Right lung (tissue), 5 donors: Measurements from ENCODE around the gene CDK3. TPM values are rescaled to one million over a fixed set of nuclear protein-coding genes. Genes with fewer than 3 reads are reported as not detected.

ENCODE experiments used
- DNase-seq, 2 donors: peaks; one replicate each; pipeline ENCODE4 v3.0.0-alpha.2; 2013
- polyA plus RNA-seq, 5 donors: library from polyadenylated mRNA; unstranded; fragments of 120-200 nt; gene quantifications; one replicate each; pipeline versions ENCODE4 v1.2.1 to v1.2.3, GENCODE V29; 2013; ENCODE audit warnings: inconsistent platforms in 1 of 5, low replicate concordance in 1 of 5; ENCODE audit not compliant: insufficient read length in 5 of 5, insufficient read depth in 1 of 5

CDK3 gene
- polyA plus RNA-seq, 5 donors = 12.7 to 23.1 (median 18.4) TPM

GRCh38 chr17:75987041-75987440 lies 13.6 kb upstream of the CDK3 start:
- no peak for DNase-seq

GRCh38 chr17:75991396-75991795 lies 9.3 kb upstream of the CDK3 start:
- DNase-seq = no peak

- DNase-seq = no peak
Observed at GRCh38 chr17:75994802-75995370, 5.8 kb upstream of the CDK3 start.

GRCh38 chr17:75995385-75995925 lies 5.2 kb upstream of the CDK3 start:
- no peak for DNase-seq

- no peak for DNase-seq
Observed at GRCh38 chr17:75996665-75997590, 3.7 kb upstream of the CDK3 start.

- DNase-seq = no peak
Observed at GRCh38 chr17:75998327-75998795, 2.3 kb upstream of the CDK3 start.

- DNase-seq = no peak
Observed at GRCh38 chr17:76000016-76000754, 470 bp upstream of the CDK3 start.

- DNase-seq = no peak
Observed at GRCh38 chr17:76002100-76002499, 1.4 kb downstream of the CDK3 start.

- no peak for DNase-seq
Observed at GRCh38 chr17:76003915-76004314, 3.3 kb downstream of the CDK3 start.

GRCh38 chr17:76004750-76005262 lies 4.2 kb downstream of the CDK3 start:
- DNase-seq = no peak

GRCh38 chr17:76005263-76006149 lies 4.9 kb downstream of the CDK3 start:
- DNase-seq = peak; percentile 66 to 68

GRCh38 chr17:76007131-76007849 lies 6.6 kb downstream of the CDK3 start:
- DNase-seq = no peak

GRCh38 chr17:76007850-76008165 lies 7.2 kb downstream of the CDK3 start:
- no peak for DNase-seq

GRCh38 chr17:76008208-76008607 lies 7.6 kb downstream of the CDK3 start:
- DNase-seq = no peak

GRCh38 chr17:76008630-76009425 lies 8.2 kb downstream of the CDK3 start:
- DNase-seq = no peak

GRCh38 chr17:76009447-76009846 lies 8.8 kb downstream of the CDK3 start:
- DNase-seq = no peak

- no peak for DNase-seq
Observed at GRCh38 chr17:76009969-76010661, 9.5 kb downstream of the CDK3 start.

- no peak for DNase-seq
Observed at GRCh38 chr17:76011951-76012350, 11.3 kb downstream of the CDK3 start.

GRCh38 chr17:76013377-76013932 lies 12.8 kb downstream of the CDK3 start:
- DNase-seq = no peak
